NCI-H748 (cell line): Measurements from ENCODE around the gene FAM8A1.

Experiments used
- DNase-seq: peaks from one replicate; lab custom pipeline; 2025; ENCODE audit not compliant: unreplicated experiment; lab: John Stamatoyannopoulos, UW

Gene FAM8A1

DNA sequence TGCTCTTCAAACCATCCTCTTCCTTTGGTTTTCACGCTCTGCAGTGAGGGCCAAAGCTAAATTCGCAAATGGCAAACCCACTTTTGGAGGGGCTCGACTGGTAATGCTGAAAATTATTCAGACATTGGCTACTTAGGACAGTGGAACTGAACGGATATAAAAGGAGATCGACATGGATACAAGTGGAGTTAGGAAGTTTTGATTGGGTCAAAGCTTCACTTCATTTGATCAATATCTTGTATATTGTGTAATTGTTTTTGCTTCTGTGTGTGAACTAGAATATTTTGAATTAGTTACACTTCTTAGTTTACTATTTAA lies 1.2 kb downstream of the FAM8A1 start:
- peak; percentile 44 for DNase-seq

DNA sequence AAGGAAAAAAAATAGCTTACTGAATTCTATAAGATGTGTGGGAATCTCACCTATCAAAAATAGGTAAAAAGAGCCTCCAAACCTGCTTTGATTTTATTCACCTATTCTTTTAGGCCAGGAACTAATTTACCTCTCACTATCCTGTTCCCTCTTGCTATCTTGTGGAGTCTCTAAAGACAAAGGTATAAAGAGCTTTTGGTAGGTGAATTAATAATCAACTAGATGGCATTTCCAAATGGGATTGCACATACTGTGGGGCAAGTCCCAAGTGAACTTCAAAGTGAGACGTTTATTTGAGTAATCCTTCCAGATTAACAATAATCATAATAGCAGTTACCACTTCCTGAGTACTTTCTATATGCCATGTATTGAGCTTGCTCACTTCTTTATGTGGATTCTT lies 2.8 kb downstream of the FAM8A1 start:
- DNase-seq, result no peak

DNA sequence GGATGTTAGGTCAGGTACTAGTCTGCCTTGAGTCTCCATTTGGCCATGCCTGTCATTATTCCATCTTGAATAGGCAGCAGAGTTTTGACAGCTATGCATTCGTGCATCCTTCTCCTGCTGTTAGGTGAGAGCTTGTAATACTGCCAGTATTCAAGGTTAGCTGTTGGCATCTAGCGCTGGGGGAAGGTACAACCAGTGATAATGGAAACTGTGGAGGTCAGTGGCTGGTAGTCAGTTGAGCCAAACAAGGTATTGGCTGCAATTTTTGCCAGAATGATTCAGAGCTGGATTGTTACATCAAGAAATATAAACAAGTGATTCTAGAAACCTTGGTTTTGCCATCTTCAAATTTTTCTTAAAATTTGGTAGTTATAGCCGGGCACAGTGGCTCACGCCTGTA lies 6.5 kb downstream of the FAM8A1 start:
- no peak for DNase-seq

DNA sequence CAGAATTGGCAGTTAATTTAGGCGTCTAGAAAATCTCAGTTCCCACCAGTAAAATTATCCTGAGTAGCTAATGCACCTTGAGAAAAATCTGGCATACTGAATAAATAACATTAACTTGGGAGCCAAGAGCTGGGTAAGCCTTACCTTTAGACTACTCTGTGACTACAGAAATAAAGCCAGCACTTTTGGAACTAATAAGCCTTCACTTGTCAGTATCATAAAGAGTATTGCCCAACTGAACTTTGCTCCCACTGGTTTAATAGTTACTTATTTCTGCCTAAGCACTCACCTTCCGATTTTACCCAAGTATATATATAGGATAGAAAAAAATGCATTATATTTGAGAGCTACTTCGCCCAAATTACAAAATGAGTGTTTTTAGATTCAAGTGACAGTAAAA lies 10.7 kb downstream of the FAM8A1 start:
- no peak for DNase-seq

DNA sequence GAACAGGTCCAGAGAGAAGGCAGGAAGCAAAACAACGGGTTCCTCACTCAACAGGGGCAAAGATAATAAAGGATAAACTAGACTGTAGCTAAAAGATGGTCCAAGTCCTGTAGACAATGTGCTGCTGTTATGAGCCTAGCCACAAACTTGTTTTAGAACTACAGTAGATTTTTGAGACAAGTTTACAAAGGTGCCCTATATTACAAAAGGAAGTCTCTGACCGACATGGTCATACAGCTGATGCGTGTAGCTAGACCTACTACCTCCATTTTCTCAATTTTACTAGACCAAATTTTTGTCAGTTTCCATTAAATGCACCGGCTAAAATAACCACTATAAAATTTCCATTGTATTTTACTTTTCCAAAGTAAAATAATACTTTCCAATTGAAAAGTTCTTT lies 11.9 kb downstream of the FAM8A1 start:
- DNase-seq, result no peak

DNA sequence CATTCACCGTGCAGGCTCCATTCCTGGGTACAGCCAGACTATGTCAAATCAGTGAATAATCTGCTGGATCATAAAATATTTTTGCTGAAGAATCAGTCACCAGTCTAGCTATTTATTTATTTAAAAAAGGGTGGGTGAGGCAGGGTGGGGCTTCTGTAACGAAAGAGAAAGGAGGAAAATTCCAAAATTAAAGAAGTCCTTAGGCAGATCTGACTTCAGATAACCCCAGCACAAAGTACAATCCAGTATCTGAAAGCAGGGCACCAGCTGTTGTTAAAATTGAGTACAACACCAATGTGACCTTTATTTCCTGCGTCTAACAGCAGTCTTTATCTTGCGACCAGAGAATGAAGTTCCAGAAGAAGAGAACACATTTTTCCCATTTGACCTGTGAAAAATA lies 15.7 kb downstream of the FAM8A1 start:
- DNase-seq, result no peak

DNA sequence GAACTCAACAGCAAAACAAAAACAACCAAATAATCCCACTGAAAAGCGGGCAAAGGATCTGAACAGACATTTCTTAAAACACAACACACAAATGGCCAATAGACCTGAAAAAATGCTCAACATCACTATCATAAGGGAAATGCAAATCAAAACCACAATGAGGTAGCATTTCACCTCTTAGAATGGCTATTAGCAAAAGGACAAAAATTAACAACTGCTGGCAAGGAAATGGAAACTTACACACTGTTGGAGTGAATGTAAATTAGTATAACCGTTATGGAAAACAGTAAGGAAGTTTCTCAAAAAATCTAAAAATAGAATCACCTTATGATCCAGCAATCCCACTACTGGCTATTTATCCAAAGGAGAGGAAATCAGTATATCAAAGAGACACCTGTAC lies 20.9 kb downstream of the FAM8A1 start:
- no peak for DNase-seq

DNA sequence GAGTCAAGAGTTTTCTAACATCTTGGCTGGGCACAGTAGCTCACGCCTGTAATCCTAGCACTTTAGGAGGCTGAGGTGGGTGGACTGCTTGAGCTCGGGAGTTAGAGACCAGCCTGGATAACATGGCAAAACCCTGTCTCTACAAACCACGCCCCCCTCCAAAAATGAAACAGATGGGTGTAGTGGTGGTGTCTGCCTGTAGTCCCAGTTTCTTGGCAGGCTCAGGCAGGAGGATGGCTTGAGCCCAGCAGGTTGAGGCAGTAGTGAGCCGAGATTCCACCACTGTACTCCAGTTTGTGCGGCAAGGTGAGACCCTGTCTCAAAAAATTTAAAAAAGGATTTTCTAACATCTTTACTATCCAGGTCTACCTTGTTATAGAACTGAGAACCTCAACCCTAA lies 22.0 kb downstream of the FAM8A1 start:
- no peak for DNase-seq

DNA sequence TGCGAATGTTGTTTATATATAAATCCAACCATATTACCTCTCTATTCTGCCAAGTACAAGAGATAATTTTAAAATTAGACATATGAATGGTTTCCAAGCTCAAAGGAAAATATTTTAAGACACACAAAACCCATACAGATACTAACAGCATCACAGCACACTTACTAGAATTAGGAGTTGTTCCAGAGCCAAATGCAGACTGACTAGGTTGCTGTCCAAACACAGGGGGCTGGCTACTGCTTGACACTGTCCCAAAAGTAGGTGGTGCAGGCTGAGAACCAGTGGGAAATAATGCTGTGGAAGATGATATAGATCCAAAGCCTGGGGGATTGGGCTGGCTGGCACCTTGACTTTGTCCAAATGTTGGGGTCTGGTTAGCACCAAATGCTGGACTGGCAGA lies 24.3 kb downstream of the FAM8A1 start:
- no peak for DNase-seq

DNA sequence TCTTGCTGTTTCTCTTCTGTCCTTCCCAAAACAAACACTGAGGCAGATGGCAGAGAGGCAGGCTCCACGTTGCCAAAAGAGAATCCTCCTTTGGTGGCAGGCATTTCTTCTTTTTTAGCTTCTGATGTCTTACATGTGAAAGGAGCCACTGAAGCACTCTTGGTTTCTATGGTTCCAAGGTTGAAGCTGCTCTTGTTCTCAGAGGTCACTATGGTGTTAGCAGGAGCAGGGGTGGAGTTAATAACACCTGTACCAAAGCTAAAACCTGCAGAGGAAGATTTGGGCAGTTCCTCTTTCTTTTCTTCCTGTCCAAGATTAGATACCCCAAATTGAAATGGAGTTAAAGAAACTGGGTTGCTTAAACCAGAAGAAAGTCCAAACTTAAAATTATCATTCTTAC lies 28.8 kb downstream of the FAM8A1 start:
- DNase-seq, result no peak

DNA sequence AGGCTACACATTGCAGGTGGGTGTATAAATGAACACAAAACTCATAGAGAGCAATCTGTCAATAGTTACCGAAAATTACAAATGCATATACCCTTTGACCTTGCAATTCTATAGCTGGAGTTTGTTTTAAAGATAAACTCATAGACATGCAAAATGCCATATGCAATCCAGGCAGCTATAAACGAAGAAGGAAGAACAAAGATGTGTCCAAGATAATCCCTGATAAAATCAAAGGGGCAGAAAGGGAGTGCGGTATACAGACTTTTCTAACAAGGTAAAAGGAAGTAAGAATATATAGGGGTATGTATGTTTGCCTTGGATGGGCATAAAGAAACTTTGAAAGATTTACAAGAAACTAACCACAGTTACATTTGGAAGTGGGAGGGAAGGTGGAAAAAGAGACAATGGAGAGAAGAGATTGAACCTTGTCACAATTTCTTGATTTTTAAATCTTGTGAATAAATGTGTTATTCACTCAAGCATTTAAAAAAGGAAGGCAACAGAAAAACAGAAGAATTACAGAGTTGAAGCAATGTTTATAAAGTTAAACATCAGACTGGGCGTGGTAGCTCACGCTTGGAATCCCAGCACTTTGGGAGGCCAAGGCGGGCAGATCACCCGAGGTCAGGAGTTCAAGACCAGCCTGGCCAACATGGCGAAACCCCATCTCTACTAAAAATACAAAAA lies 29.9 kb downstream of the FAM8A1 start:
- DNase-seq, result no peak

DNA sequence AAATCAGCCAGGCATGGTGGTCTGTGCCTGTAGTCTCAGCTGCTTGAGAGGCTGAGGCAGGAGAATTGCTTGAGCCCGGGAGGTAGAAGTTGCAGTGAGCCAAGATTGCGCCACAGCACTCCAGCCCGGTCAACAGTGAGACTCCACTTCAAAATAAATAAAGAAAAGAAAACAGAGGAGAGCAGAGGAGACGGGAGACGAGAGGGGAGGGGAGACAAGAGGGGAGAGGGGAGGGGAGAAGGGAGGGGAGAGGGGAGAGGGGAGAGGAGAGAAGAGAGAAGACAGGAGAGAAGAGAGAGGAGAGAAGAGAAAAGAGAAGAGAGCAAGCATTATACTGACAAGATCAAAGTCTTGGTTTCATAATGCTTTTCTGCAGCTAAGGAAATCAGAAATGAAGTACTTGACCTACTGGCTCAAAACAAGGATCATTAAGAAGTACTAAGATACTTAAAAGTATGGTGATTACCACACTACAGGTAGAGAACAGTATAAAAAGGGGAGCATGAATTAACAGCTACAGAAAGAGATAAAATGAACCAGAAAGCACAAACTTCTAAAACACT lies 30.5 kb downstream of the FAM8A1 start:
- no peak for DNase-seq

DNA sequence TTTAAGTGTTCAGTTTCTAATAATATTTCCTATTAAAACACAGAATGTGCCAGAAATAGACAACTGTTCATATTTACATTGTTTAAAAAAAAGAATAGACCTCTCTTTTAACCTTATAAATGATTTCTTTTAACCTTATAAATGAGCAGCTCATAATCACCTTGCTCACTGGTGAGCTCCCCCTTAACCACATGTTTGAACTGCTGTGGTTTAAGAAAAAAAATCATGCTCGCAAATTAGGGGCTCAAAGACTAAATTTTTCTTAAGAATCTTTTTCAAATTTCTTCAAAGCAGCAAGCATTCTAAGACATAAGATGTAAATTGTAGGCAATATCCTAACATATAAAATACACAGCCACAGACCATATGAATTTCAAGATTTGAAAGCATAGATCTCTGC lies 32.8 kb downstream of the FAM8A1 start:
- DNase-seq, result no peak

DNA sequence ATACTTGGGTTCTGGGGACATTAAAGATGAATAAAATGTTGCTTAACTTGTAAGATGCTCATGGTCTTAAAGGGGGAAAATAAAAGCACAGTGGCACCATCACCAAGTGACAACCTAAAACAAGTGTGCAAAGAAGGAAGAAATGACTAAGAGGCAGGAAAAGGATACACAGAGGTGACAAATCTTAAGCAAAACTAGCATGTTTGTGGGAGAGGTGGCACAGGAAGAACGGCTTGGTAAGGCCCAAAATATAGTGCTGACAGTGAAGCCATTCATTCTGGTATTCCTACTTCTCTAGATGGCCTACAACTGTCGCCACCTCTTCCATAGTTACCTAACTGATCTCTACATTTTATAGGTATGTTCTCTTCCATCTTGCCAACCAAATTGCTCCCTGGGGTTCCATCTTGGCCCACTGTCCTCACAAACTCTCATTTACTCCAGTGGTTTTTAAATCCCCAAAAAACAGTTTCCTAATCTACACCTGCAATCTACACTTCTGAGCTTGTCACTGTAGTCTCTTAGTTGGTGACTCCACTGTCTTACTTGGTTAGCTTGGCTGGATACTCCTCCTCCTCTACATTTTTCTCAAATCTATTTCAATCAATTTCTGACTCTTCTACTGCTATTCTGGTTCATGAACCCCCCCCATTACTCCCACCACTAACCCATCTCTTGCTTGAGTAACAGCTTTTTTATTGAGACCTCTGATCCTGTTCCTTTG lies 33.5 kb downstream of the FAM8A1 start:
- no peak for DNase-seq

DNA sequence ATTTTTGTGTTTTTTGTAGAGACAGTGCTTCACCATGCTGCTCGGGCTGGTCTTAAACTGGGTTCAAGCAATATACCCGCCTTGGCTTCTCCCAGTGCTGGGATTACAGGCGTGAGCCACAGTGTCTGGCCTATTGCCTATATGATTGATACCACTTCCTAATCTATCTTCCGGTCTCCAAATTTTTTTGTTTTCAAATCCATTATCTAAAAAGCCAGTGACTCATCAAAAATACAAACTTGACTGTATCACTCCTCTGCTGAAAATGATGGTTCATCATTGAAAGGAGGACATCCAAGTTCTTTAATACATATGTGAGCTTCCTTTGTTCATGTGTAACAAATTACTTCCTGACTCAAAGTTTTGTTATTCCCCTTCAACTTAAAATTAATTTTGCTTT lies 35.5 kb downstream of the FAM8A1 start:
- no peak for DNase-seq

DNA sequence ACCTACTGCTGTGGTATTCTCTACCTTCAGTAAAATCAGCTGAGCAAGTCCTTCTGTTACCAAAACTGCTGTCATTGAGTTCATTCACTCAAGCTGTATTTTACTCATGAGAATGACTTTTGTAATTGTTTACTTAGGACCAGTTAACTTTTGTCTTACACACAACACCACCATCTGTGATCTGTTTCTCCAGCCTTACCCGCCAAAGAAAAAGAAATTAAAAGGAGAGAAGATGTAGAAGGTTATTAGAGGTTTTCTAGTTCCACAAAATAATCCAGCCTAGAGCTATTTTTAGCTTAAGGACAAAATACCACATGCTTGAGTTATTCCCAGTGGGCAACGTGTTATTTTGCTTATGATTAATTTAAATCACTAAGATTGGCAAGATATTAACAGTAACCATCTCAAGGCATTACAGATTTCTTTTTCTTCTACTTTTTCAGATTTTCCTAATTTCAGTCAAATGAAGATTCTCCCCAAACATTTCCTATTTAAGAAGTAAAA lies 38.2 kb downstream of the FAM8A1 start:
- no peak for DNase-seq

DNA sequence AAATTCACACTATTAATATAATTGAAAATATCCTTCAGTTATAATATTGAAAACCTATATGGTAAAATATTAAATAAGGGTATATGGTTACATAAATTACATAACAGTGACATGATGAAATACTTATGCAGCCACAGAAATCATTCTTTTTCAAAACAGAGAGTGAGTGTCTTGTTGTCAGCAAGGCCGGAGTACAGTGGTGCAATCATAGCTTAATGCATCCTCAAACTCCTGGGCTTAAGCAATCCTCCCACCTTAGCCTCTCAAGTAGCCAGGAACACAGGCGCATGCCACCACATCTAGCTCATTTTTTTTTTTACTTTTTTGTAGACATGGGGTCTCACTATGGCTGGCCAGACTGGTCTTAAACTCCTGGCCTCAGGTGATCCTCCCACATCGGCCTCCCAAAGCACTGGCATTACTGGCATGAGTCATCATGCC lies 40.4 kb downstream of the FAM8A1 start:
- DNase-seq, result no peak

DNA sequence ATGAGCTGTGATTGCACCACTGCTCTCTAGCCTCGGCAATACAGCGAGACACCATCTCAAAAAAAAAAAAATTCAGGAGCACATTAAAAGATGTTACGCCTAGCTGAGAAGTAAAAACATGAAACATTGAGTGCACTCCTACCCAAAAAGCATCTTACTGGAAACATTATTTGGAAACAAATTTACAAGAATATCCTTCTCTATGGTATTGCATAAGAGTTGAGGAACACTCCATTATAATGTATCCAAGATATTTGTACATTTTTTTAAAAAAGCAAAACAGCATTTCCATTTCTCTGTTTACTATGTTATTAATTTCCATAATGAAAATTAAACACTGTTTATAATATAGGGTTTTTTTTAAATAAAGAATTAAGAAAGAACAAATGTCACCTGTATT lies 48.6 kb downstream of the FAM8A1 start:
- no peak for DNase-seq

DNA sequence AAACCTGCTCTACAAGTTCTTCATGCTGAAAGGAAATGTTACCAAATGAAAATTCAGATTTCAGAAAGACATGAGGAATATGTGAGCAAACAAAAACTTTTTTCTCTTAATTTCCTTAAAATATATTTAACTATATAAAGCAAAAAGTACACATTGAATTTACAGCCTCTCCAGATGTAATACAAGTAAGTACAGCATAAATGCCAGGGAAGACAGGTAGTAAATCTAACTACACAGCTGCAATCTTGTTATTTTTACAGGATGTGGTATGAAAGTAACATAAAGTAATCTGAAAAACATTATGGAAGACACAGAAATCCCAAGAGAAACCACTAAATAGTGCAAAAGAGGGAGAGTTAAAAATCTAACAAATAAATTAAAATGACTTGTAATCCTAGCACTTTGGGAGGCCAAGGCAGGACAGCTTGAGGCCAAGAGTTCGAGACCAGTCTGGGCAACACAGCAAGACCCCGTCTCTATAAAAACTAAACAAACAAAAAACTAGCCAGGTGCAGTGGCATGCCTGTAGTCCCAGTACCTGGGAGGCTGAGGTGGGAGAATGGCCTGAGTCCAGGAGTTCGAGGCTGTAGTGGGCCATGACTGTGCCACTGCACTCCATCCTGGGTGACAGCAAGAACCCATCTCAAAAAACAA lies 50.7 kb downstream of the FAM8A1 start:
- DNase-seq, result no peak

DNA sequence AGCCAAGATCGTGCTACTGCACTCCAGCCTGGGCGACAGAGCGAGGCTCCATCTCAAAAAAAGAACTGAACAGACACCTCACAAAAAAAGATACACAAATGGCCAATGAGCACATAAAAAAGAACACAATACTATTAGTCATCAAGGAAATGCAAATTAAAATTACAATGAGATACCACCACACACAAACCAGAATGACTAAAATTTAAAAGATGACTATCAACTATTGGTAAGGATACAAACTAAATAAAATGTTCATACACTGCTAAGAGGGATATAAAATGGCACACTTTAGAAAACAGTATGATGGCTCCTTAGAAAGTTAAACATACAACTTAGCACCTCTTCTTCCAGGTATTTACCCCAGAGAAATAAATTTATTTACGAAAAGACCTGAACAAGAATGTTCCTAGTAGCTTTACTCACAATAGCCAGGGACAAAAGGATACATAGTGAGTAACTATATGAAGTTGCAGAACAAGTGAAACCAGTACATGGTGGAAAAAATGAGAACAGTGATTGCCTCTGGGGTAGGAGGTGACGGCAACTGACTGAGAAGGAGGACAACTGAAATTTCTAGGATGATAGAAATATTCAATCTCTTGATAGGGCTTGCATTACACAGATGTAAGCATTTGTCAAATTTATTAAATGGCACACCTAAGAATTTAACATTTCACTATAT lies 53.2 kb downstream of the FAM8A1 start:
- DNase-seq, result no peak

DNA sequence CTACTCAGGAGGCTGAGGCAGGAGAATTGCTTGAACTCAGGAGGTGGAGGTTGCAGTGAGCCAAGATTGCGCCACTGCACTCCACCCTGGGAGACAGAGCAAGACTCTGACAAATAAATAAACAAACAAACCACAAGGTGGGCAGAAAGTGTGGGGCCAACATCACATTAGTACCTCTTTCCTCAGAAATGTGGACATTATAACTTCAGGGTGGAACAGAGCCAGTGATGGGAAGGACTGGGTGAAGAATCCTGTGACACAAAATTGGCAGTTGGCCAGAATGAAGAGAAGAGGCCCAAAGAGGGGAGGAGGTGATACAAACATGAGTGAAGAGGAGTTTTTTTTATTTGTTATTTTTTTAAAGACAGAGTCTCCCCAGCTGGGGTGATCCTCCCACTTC lies 56.0 kb downstream of the FAM8A1 start:
- DNase-seq, result peak; percentile 13
